Activated CD4-positive, alpha-beta T cell treated with anti-CD3 and anti-CD28 coated beads, Interleukin-2, amount 50 U/mL, for 16 hours (primary cell): ENCODE results near the gene IGF1.

Source experiments
- DNase-seq: peaks from one replicate; pipeline ENCODE4 v3.0.0-alpha.2; 2020

Gene IGF1

GRCh38 chr12:102425109-102426039, 55.0 kb downstream of the IGF1 start:
- no peak for DNase-seq

- no peak for DNase-seq
Measured at GRCh38 chr12:102423462-102423861, 56.9 kb downstream of the IGF1 start.

- DNase-seq: peak; percentile 58
Measured at GRCh38 chr12:102421802-102422583, 58.4 kb downstream of the IGF1 start.

- no peak for DNase-seq
Measured at GRCh38 chr12:102419094-102419764, 61.1 kb downstream of the IGF1 start.

GRCh38 chr12:102417055-102417454, 63.3 kb downstream of the IGF1 start:
- no peak for DNase-seq

- DNase-seq: no peak
Measured at GRCh38 chr12:102415515-102415914, 64.8 kb downstream of the IGF1 start.

GRCh38 chr12:102413396-102413795, 67.0 kb downstream of the IGF1 start:
- DNase-seq: no peak

- no peak for DNase-seq
Measured at GRCh38 chr12:102410511-102410910, 69.9 kb downstream of the IGF1 start.

GRCh38 chr12:102408487-102409297, 71.7 kb downstream of the IGF1 start:
- DNase-seq: no peak

GRCh38 chr12:102407776-102408486, 72.4 kb downstream of the IGF1 start:
- DNase-seq: no peak

GRCh38 chr12:102406033-102406584, 74.3 kb downstream of the IGF1 start:
- no peak for DNase-seq

GRCh38 chr12:102401087-102401486, 79.3 kb downstream of the IGF1 start:
- no peak for DNase-seq

GRCh38 chr12:102399653-102400052, 80.7 kb downstream of the IGF1 start:
- DNase-seq: no peak

- DNase-seq: no peak
Measured at GRCh38 chr12:102396276-102396675, 84.1 kb downstream of the IGF1 start.

GRCh38 chr12:102394200-102394599, 86.2 kb downstream of the IGF1 start:
- no peak for DNase-seq

GRCh38 chr12:102390068-102390467, 90.3 kb downstream of the IGF1 start:
- no peak for DNase-seq

- DNase-seq: no peak
Measured at GRCh38 chr12:102388469-102388868, 91.9 kb downstream of the IGF1 start.

- DNase-seq: no peak
Measured at GRCh38 chr12:102385343-102385742, 95.0 kb downstream of the IGF1 start.

GRCh38 chr12:102379346-102380162, 100.8 kb downstream of the IGF1 start:
- DNase-seq: no peak

GRCh38 chr12:102376781-102377180, 103.6 kb downstream of the IGF1 start:
- DNase-seq: no peak
